DOHH2 (cell line): ENCODE results near the gene KRT15.

ENCODE experiments used
- H3F3A ChIP-seq: fragments of 200-600 bp; sonication (generic), shearing (Covaris generic); 2 replicates; pipeline ENCODE4 v1.6.0; 2016; ENCODE audit warnings: antibody characterized with exemption, mild to moderate bottlenecking; ENCODE audit not compliant: control insufficient read depth, insufficient read depth
- H3K27ac ChIP-seq: fragments of 200-600 bp; sonication (generic); 2 replicates; pipeline ENCODE4 v1.5.1; 2014; ENCODE audit warnings: low read depth, mild to moderate bottlenecking, low read length, moderate library complexity
- H3K27me3 ChIP-seq: fragments of 200-600 bp; sonication (generic); 2 replicates; pipeline ENCODE4 v1.6.1; 2014; ENCODE audit warnings: mild to moderate bottlenecking, low read length, mixed read lengths; ENCODE audit not compliant: control insufficient read depth
- H3K36me3 ChIP-seq: fragments of 200-600 bp; sonication (generic); 2 replicates; pipeline ENCODE4 v1.6.1; 2014; ENCODE audit warnings: mild to moderate bottlenecking, low read length, moderate library complexity, mixed read lengths; ENCODE audit not compliant: control insufficient read depth
- H3K4me1 ChIP-seq: fragments of 200-600 bp; sonication (generic); 2 replicates; pipeline ENCODE4 v1.6.1; 2014; ENCODE audit warnings: mild to moderate bottlenecking, low read length, mixed read lengths; ENCODE audit not compliant: control insufficient read depth
- H3K4me2 ChIP-seq: fragments of 200-600 bp; sonication (generic); 2 replicates; pipeline ENCODE4 v1.6.0; 2014; ENCODE audit warnings: mild to moderate bottlenecking, low read length, moderate library complexity
- H3K4me3 ChIP-seq: fragments of 200-600 bp; sonication (generic); 2 replicates; pipeline ENCODE4 v1.5.1; 2014; ENCODE audit warnings: mild to moderate bottlenecking, low read length, mixed read lengths
- H3K79me2 ChIP-seq: fragments of 200-600 bp; sonication (generic); 2 replicates; pipeline ENCODE4 v1.6.1; 2014; ENCODE audit warnings: mild to moderate bottlenecking, low read length, mixed read lengths; ENCODE audit not compliant: control insufficient read depth
- H3K9me2 ChIP-seq: fragments of 200-600 bp; sonication (generic); replicated peaks from 2 replicates; pipeline ENCODE4 v1.6.1; 2014; ENCODE audit warnings: mild to moderate bottlenecking, low read length, mixed read lengths; ENCODE audit not compliant: control insufficient read depth
- H3K9me3 ChIP-seq: fragments of 200-600 bp; sonication (generic); 2 replicates; pipeline ENCODE4 v1.6.1; 2014; ENCODE audit warnings: antibody characterized with exemption, low read length, mixed read lengths; ENCODE audit not compliant: control insufficient read depth, insufficient read depth
- H4K20me1 ChIP-seq: fragments of 200-600 bp; sonication (generic); 2 replicates; pipeline ENCODE4 v1.6.0; 2014; ENCODE audit warnings: low read depth, mild to moderate bottlenecking, antibody characterized with exemption, low read length, moderate library complexity; ENCODE audit not compliant: control insufficient read depth, insufficient read depth
- CTCF ChIP-seq: fragments of 200-600 bp; sonication (generic); IDR thresholded peaks from one replicate; pipeline ENCODE4 v1.5.1; 2014; ENCODE audit warnings: antibody characterized with exemption, mild to moderate bottlenecking, low read depth, low read length; ENCODE audit not compliant: poor library complexity, severe bottlenecking
- EZH2phosphoT487 ChIP-seq: fragments of 200-600 bp; sonication (generic); IDR thresholded peaks from 2 replicates; pipeline ENCODE4 v1.6.1; 2017; ENCODE audit warnings: borderline replicate concordance, mild to moderate bottlenecking, antibody characterized with exemption, low read length, moderate library complexity, mixed read lengths

Gene KRT15

GRCh38 chr17:41536741-41537613 is 18.3 kb upstream of the KRT15 start:
- Histone ChIP-seq H3K36me3 (no peaks in the 10 kb centered on the region), H4K20me1 (no peaks in the 10 kb centered on the region), H3F3A (no peaks in the 10 kb centered on the region), H3K27ac (no peak overlapping the region), H3K9me3 (no peaks in the 10 kb centered on the region), H3K9me2 (no peaks in the 10 kb centered on the region), H3K4me1 (no peaks in the 10 kb centered on the region), H3K79me2 (no peaks in the 10 kb centered on the region), H3K4me3 (no peak overlapping the region), H3K4me2 (no peak overlapping the region), H3K27me3 (no peaks in the 10 kb centered on the region; the same call in 1 of the 2 replicates)
- TF ChIP-seq CTCF (no peak), EZH2phosphoT487 (no peak)

DNA sequence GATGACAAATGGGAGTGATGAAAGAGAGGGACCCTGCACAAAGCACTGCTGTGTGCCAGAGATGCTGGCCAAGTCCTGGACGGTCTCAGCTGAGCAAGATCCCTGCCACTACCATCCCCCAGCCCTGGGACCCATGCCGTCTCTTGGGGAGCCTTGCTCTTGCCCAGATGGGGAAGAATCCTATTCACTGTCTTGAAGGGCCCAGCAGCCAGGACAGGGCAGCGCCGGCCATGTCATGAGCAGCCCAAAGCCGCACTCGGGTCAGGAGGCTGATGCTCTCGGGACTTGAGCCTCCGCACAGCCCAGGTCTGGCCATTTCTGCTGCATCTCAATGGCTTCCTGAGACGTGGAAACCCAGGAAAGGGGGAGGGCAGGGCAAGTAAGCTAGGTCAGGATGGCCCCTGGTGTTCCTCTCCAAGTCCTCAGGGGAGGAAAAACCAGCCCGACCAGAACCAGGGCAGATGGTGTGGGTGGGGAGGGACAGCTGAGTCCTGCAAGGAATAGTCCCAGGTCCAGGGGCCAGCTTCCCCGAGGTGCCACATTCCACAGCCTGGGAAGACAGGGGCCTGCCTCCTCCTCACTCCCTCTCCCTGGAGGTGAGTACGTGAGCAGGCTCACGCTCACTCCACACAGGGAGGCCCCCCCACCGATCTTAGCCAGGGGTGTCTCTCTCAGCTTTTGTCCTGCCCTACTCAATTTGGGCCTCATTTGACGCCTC is 17.2 kb upstream of the KRT15 start:
- no peaks in the 10 kb centered on the region for H3K4me1 ChIP-seq
- H4K20me1 ChIP-seq = no peaks in the 10 kb centered on the region
- no peak overlapping the region for H3K4me2 ChIP-seq
- H3F3A ChIP-seq = no peaks in the 10 kb centered on the region
- H3K79me2 ChIP-seq = no peaks in the 10 kb centered on the region
- no peak overlapping the region for H3K4me3 ChIP-seq
- no peaks in the 10 kb centered on the region for H3K9me2 ChIP-seq
- TF ChIP-seq CTCF (no peak), EZH2phosphoT487 (no peak)
- H3K36me3 ChIP-seq = no peaks in the 10 kb centered on the region
- no peaks in the 10 kb centered on the region for H3K9me3 ChIP-seq
- H3K27me3 ChIP-seq = peaks cover 2% of the 10 kb centered on the region; the same call in 1 of the 2 replicates
- no peak overlapping the region for H3K27ac ChIP-seq

- Histone ChIP-seq H3K27me3 (peaks cover 11% of the 10 kb centered on the region), H3K9me3 (no peaks in the 10 kb centered on the region), H3K4me1 (no peaks in the 10 kb centered on the region), H3F3A (no peaks in the 10 kb centered on the region), H4K20me1 (no peaks in the 10 kb centered on the region), H3K79me2 (no peaks in the 10 kb centered on the region), H3K36me3 (no peaks in the 10 kb centered on the region), H3K27ac (no peak overlapping the region), H3K4me3 (no peak overlapping the region), H3K9me2 (no peaks in the 10 kb centered on the region), H3K4me2 (no peak overlapping the region)
- no peak for TF ChIP-seq EZH2phosphoT487
- no peak for TF ChIP-seq CTCF
Observed at GRCh38 chr17:41534899-41535546, 16.3 kb upstream of the KRT15 start.
